Progenitor cell of endocrine pancreas (in vitro differentiated cells): ENCODE measurements around the gene TMEM45B. TPM values are rescaled to one million over a fixed set of nuclear protein-coding genes. Genes with fewer than 3 reads are reported as not detected.

Source experiments
- DNase-seq: peaks from one replicate; pipeline ENCODE4 v3.0.0; 2021; ENCODE audit warnings: low spot score; ENCODE audit not compliant: unreplicated experiment
- H3K27ac Mint-ChIP-seq: 2 replicates; pipeline ENCODE4 v1.8.0; 2021; ENCODE audit warnings: mild to moderate bottlenecking, moderate library complexity, mixed read lengths
- H3K27me3 Mint-ChIP-seq: 2 replicates; pipeline ENCODE4 v1.8.0; 2021; ENCODE audit warnings: mixed read lengths
- H3K36me3 Mint-ChIP-seq: 2 replicates; pipeline ENCODE4 v1.8.0; 2022; ENCODE audit warnings: mixed read lengths; ENCODE audit not compliant: insufficient read depth
- H3K4me1 Mint-ChIP-seq: 2 replicates; pipeline ENCODE4 v1.8.0; 2021; ENCODE audit warnings: low read depth, mixed read lengths
- H3K4me3 Mint-ChIP-seq: 2 replicates; pipeline ENCODE4 v1.8.0; 2021; ENCODE audit warnings: low read depth, mild to moderate bottlenecking, moderate library complexity, mixed read lengths
- H3K9me3 Mint-ChIP-seq: 2 replicates; pipeline ENCODE4 v1.8.0; 2021; ENCODE audit warnings: low read depth, mixed read lengths
- total RNA-seq: library from RNA; stranded (reverse); gene quantifications from 2 replicates; pipeline ENCODE4 v1.2.1, GENCODE V29; 2021
- TF ChIP-seq, protein P1 (sequence below): fragments of 200-600 bp; sonication (generic); IDR thresholded peaks from one replicate; pipeline ENCODE4 v1.5.0; 2021; ENCODE audit warnings: antibody characterized with exemption, mild to moderate bottlenecking; ENCODE audit not compliant: unreplicated experiment

TMEM45B gene
- total RNA-seq, 1 donor from 2014 or later, result 1.4 TPM

- peaks cover 12% of the 10 kb centered on the region for H3K4me1 Mint-ChIP-seq
- peak overlapping the region; percentile 94 for H3K27ac Mint-ChIP-seq
- no peak for DNase-seq
- TF ChIP-seq, protein P1, sequence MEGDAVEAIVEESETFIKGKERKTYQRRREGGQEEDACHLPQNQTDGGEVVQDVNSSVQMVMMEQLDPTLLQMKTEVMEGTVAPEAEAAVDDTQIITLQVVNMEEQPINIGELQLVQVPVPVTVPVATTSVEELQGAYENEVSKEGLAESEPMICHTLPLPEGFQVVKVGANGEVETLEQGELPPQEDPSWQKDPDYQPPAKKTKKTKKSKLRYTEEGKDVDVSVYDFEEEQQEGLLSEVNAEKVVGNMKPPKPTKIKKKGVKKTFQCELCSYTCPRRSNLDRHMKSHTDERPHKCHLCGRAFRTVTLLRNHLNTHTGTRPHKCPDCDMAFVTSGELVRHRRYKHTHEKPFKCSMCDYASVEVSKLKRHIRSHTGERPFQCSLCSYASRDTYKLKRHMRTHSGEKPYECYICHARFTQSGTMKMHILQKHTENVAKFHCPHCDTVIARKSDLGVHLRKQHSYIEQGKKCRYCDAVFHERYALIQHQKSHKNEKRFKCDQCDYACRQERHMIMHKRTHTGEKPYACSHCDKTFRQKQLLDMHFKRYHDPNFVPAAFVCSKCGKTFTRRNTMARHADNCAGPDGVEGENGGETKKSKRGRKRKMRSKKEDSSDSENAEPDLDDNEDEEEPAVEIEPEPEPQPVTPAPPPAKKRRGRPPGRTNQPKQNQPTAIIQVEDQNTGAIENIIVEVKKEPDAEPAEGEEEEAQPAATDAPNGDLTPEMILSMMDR, result no peak
- peaks cover 17% of the 10 kb centered on the region for H3K36me3 Mint-ChIP-seq
- peak overlapping the region; percentile 92 for H3K4me3 Mint-ChIP-seq
- no peaks in the 10 kb centered on the region for H3K27me3 Mint-ChIP-seq
- H3K9me3 Mint-ChIP-seq, result no peaks in the 10 kb centered on the region
Observed at GRCh38 chr11:129894278-129895125, 78.9 kb downstream of the TMEM45B start.

GRCh38 chr11:129895126-129896041 is 79.7 kb downstream of the TMEM45B start, which contains the start of gene NFRKB:
Gene NFRKB, minus strand, starts transcription at chr11:129895578. Its CDS starts 2,729 bp downstream, at chr11:129892849.
- peak within 1 kb of the TSS; percentile 94 for H3K27ac Mint-ChIP-seq
- H3K4me1 Mint-ChIP-seq, result peaks cover 12% of the 10 kb centered on the region
- TF ChIP-seq, protein P1, result no peak
- H3K4me3 Mint-ChIP-seq, result peak within 1 kb of the TSS; percentile 92
- H3K36me3 Mint-ChIP-seq, result peaks cover 14% of the 10 kb centered on the region
- DNase-seq, result peak; percentile 92
- no peaks in the 10 kb centered on the region for H3K27me3 Mint-ChIP-seq
- no peaks in the 10 kb centered on the region for H3K9me3 Mint-ChIP-seq

DNA sequence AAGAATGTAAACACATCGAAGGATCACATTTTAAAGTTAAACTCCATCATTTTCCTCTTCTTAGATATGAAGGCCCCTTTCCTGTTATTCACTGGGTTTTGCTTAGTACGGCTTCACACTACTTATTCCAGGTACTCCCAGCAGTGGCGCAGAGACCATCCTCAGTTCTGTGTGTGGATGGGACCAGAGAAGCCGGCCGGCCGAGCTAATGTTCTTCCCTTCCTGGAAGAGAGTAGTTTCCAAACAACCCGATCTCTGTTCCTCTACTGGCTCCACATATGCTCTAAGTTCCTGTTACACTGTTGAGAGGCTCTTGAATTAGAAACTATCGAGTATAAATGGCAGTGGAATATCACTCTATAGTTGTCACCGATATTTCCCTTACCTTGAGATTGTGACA is 80.4 kb downstream of the TMEM45B start:
- peak overlapping the region; percentile 92 for H3K27ac Mint-ChIP-seq
- H3K4me3 Mint-ChIP-seq, result peak overlapping the region; percentile 92
- TF ChIP-seq, protein P1, result no peak
- H3K4me1 Mint-ChIP-seq, result peaks cover 12% of the 10 kb centered on the region
- DNase-seq, result no peak
- H3K36me3 Mint-ChIP-seq, result peaks cover 14% of the 10 kb centered on the region
- no peaks in the 10 kb centered on the region for H3K9me3 Mint-ChIP-seq
- no peaks in the 10 kb centered on the region for H3K27me3 Mint-ChIP-seq

DNA sequence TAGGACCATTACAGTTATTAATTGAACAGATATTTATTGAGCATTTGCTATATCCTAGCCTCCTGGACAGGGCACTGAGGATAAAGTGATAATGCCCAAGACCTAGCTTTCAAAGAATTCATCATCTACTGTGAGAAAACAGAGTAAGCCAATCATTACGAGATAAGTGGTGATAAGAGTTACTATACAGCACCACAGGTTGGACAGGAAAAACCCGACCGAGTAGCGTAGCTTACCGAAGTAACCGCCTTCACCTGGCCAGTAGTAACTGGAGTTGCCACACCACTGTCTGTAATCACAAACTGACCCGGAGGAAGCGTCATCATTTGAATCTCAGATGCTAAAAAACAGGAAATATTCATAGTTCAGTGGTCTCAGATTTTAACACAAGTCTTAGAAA is 89.8 kb downstream of the TMEM45B start:
- Mint-ChIP-seq H3K27me3 (no peaks in the 10 kb centered on the region), H3K4me3 (no peak overlapping the region)
- TF ChIP-seq, protein P1, result no peak

More for the DNA sequence above, 89.8 kb downstream of the TMEM45B start:
- no peak for DNase-seq
- H3K4me1 Mint-ChIP-seq, result peaks cover 5% of the 10 kb centered on the region
- H3K27ac Mint-ChIP-seq, result no peak overlapping the region
- peaks cover 28% of the 10 kb centered on the region for H3K36me3 Mint-ChIP-seq
- no peaks in the 10 kb centered on the region for H3K9me3 Mint-ChIP-seq

Other genes with a start within 250 kb of the TMEM45B start
- 66.8 and 68.9 TPM in 2 replicates for gene NFRKB, start 79.7 kb downstream of the TMEM45B start, total RNA-seq
- 19.3 and 23.4 TPM in 2 replicates for gene PRDM10, start 187.0 kb downstream of the TMEM45B start, total RNA-seq